GM10248 (cell line): ENCODE data around the gene NPSR1.

Source experiments
- CTCF ChIA-PET: fragments of 300-600 bp; sonication (Branson Sonifier 250); formaldehyde crosslinking; extraction: SDS; loops from one replicate; lab custom pipeline; 2021; ENCODE audit warnings: antibody characterized with exemption; lab: Yijun Ruan, JAX
- POLR2A ChIA-PET: fragments of 350-650 bp; sonication (Branson Sonifier 250); formaldehyde crosslinking; extraction: SDS; loops from one replicate; lab custom pipeline; 2020; ENCODE audit warnings: antibody characterized with exemption; lab: Yijun Ruan, JAX
- DNase-seq: peaks from one replicate; pipeline ENCODE4 v3.0.0; 2012; ENCODE audit errors: extremely low spot score
- TF ChIP-seq, protein P1 (sequence below): IDR thresholded peaks from 2 replicates; pipeline ENCODE4 v1.5.1; 2012; ENCODE audit warnings: mild to moderate bottlenecking, low read depth; ENCODE audit errors: extremely low read depth, missing control alignments, control extremely low read depth

The NPSR1 gene

DNA sequence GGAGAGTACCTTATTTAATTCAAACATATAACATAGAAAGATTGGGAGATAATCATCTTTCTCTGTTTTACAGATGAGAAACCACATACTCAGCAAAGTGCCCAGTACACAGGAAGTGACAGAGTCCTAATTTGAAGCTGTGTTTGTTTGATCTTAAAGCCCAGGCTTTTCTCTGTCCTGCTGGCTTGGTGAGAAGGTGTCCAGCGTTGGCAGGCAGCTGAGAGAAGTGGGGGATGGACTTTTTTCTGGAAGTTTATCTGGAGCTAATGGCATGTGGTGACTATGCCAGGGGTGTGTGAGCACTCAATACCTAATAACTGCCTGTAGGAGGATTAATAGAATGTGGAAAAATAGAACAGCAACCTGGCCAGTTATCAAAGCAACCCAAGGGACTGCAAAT is 60.8 kb downstream of the NPSR1 start:
- ChIA-PET CTCF (interaction anchor here (1.2 kb wide), 1 partner anchor 9 kb away, joined by 5 read pairs; no protein-coding TSS in a partner anchor), POLR2A (no interaction called here)
- DNase-seq, result no peak
- TF ChIP-seq, protein P1, sequence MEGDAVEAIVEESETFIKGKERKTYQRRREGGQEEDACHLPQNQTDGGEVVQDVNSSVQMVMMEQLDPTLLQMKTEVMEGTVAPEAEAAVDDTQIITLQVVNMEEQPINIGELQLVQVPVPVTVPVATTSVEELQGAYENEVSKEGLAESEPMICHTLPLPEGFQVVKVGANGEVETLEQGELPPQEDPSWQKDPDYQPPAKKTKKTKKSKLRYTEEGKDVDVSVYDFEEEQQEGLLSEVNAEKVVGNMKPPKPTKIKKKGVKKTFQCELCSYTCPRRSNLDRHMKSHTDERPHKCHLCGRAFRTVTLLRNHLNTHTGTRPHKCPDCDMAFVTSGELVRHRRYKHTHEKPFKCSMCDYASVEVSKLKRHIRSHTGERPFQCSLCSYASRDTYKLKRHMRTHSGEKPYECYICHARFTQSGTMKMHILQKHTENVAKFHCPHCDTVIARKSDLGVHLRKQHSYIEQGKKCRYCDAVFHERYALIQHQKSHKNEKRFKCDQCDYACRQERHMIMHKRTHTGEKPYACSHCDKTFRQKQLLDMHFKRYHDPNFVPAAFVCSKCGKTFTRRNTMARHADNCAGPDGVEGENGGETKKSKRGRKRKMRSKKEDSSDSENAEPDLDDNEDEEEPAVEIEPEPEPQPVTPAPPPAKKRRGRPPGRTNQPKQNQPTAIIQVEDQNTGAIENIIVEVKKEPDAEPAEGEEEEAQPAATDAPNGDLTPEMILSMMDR, result no peak

DNA sequence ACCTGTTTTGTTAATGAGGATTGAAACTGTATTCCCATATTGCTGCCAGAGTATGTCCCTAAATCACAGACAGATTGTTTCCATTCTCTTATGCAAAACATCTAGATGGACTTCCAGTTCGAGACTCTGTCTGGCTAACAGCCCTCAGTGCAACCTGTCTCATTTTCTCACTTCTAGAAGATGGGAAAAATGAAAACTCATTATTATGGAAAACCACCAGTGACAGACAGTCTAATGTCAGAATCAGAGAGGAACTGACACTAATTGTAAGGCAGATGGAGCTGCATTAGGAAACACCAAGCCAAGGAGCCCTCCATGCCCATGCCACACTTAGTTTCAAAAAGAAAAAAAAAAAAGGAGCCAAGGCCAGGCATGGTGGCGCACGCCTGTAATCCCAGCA is 61.6 kb downstream of the NPSR1 start:
- ChIA-PET CTCF (interaction anchor here (1.2 kb wide), 1 partner anchor 9 kb away, joined by 5 read pairs; no protein-coding TSS in a partner anchor), POLR2A (no interaction called here)
- DNase-seq, result no peak
- TF ChIP-seq, protein P1, result no peak

DNA sequence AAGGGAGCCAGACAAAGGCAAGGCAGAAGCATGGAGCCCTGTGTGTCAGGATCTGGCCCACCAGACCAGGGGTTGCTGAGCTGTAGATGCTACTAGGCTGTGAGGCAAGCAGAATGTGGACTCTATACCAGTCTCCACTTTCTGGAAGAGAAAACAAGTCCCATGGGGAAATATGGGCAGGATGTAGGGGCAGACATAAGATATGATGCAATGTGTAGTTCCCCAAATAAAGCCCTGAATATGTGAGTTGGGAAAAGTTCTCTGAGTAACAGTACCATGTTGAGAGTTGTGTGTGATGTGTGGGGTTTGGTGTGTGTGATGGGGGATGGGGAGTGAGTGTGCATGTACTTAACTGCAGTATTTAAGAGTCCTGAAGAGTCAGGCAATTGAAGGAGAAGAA is 62.3 kb downstream of the NPSR1 start:
- CTCF ChIA-PET, result no interaction called here
- POLR2A ChIA-PET, result no interaction called here

DNA sequence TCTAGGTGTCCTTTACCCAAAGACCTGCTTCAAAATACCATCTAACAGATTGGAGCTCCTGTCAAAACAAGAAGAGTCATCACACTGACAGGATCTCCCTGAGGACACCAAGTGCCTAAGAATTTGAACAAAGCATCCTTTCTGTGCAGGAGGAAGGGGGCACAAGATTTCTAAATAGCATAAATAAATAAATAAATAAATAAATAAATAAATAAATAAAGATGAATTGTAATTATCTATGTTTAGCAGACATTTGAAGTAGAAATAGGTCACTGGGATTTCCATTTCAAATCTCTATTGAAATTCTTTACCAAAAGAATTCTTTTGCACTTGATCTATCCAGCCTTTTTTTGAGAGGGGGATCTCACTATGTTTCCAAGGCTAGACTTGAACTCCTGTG is 65.3 kb downstream of the NPSR1 start:
- CTCF ChIA-PET, result interaction anchor here (2.1 kb wide), 1 partner anchor 17 kb away, joined by 4 read pairs; no protein-coding TSS in a partner anchor
- no peak for DNase-seq
- TF ChIP-seq, protein P1, result no peak
- POLR2A ChIA-PET, result no interaction called here

More for the DNA sequence above, 62.3 kb downstream of the NPSR1 start:
- TF ChIP-seq, protein P1, result no peak
- no peak for DNase-seq

DNA sequence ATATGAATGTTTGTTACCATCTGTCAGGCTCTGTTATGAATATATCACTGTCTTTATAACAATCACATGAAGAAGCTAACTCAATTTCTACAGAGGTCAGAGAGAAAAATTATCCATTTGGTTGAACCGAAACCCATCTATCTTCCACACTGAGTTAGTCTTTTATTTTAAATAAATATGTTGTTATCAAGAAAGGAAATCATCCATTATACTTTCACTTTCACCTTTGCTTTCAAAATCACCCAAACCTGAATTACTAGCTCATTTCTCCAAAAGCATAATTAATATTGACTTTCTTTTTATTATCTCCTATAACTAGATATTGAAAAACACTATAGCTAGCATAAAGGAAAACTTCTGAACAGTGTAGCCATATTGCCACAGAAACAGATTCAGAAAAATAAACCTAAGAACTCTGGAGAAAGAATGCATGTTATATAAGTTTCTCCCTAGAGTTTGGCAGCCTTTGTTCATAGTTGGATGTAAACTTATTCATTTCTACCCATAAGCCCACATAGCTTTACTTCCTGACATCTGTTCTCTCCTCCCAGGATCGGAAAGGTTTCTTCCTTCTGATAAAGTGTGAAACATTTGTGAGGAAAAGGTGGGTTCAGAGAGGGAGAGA is 66.0 kb downstream of the NPSR1 start:
- DNase-seq, result no peak
- CTCF ChIA-PET, result interaction anchor here (2.1 kb wide), 1 partner anchor 17 kb away, joined by 4 read pairs; no protein-coding TSS in a partner anchor
- TF ChIP-seq, protein P1, result no peak
- POLR2A ChIA-PET, result no interaction called here

DNA sequence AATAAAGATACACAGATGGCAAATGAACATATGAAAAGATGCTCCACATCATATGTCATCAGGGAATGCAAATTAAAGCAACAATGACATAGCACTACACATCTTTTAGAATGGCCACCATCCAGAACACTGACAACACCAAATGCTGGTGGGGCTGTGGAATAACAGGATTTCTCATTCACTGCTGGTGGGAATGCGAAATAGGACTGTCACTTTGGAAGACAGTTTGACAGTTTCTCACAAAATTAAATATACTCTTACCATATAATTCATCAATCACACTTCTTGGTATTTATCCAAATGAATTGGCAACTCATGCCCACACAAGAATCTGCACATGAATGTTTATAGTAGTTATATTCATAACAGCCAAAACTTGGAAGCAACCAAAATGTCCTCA is 68.2 kb downstream of the NPSR1 start:
- ChIA-PET POLR2A (no interaction called here), CTCF (no interaction called here)
- TF ChIP-seq, protein P1, result no peak
- no peak for DNase-seq
